ENCODE data around the gene TRIM2. TPM values are rescaled to one million over a fixed set of nuclear protein-coding genes. Genes with fewer than 3 reads are reported as not detected.

TRIM2 gene
- polyA plus RNA-seq, 1 donor (not counting 4 experiments of a cell fraction or from before 2014, with no cell fraction given), result 10.6 TPM

- Histone ChIP-seq H3K9me1 (ENCODE audit: control insufficient read depth, extremely low read depth, insufficient read depth, low read length) (no peaks in the 10 kb centered on the region), H3K27ac (ENCODE audit: control insufficient read depth, insufficient read depth, low read length) (no peak overlapping the region), H3K4me1 (ENCODE audit: control insufficient read depth, extremely low read depth, insufficient read depth, low read length) (peaks cover 10% of the 10 kb centered on the region), H3K9me3 (ENCODE audit: control insufficient read depth, low read depth, low read length) (no peaks in the 10 kb centered on the region), H4K20me1 (ENCODE audit: control insufficient read depth, extremely low read depth, insufficient read depth, low read length) (no peaks in the 10 kb centered on the region), H3K4me3 (ENCODE audit: control insufficient read depth in 2 of 3, extremely low read depth in 1 of 3, insufficient read depth in 2 of 3, low read depth in 1 of 3, low read length in 3 of 3) (no peak overlapping the region), H3K27me3 (ENCODE audit: control insufficient read depth, extremely low read depth, insufficient read depth, low read length) (no peaks in the 10 kb centered on the region), H3K9ac (ENCODE audit: control insufficient read depth, extremely low read depth, insufficient read depth, low read length) (no peak overlapping the region), H3K79me2 (ENCODE audit: control insufficient read depth, insufficient read depth, low read length) (no peaks in the 10 kb centered on the region), H3K36me3 (ENCODE audit: control insufficient read depth in 2 of 2, extremely low read depth in 1 of 2, insufficient read depth in 2 of 2, low read length in 2 of 2) (no peaks in the 10 kb centered on the region), H2AFZ (ENCODE audit: control insufficient read depth, low read length) (no peak overlapping the region), H3K4me2 (ENCODE audit: control insufficient read depth, extremely low read depth, insufficient read depth, low read depth, low read length) (no peak overlapping the region)
- dilution Hi-C loops (cut with MboI; ENCODE audit: extremely low pct_ligation_motif_present, low sequenced_read_pairs), result no loop called here
- peak; percentile 9 for DNase-seq (ENCODE audit: low read depth, low spot score)
- peak; percentile 73 for FAIRE-seq
- TF ChIP-seq CTCF (optimal IDR thresholded peaks at IDR 0.05 in 1 of 3, IDR thresholded peaks at IDR 0.05 in 1 of 3, conservative IDR thresholded peaks at IDR 0.05 in 1 of 3; ENCODE audit: extremely low read depth in 1 of 3, insufficient read depth in 2 of 3, low read length in 3 of 3), result no peak
- TF ChIP-seq EZH2 (IDR thresholded peaks at IDR 0.05; ENCODE audit: low read length), result no peak
Measured at GRCh38 chr4:153212736-153213135, 8.5 kb downstream of the TRIM2 start.

GRCh38 chr4:153215921-153216320 is 11.7 kb downstream of the TRIM2 start:
- no peak overlapping the region for H3K27ac ChIP-seq (ENCODE audit: control insufficient read depth, insufficient read depth, low read length)
- no peaks in the 10 kb centered on the region for H3K36me3 ChIP-seq (ENCODE audit: control insufficient read depth in 2 of 2, extremely low read depth in 1 of 2, insufficient read depth in 2 of 2, low read length in 2 of 2)
- FAIRE-seq (no peak), DNase-seq (ENCODE audit: low read depth, low spot score) (no peak)
- no peaks in the 10 kb centered on the region for H3K9me3 ChIP-seq (ENCODE audit: control insufficient read depth, low read depth, low read length)
- no peak overlapping the region for H2AFZ ChIP-seq (ENCODE audit: control insufficient read depth, low read length)
- no peak overlapping the region for H3K9ac ChIP-seq (ENCODE audit: control insufficient read depth, extremely low read depth, insufficient read depth, low read length)
- no peaks in the 10 kb centered on the region for H3K79me2 ChIP-seq (ENCODE audit: control insufficient read depth, insufficient read depth, low read length)
- H3K4me2 ChIP-seq (ENCODE audit: control insufficient read depth, extremely low read depth, insufficient read depth, low read depth, low read length), result no peak overlapping the region
- no peak overlapping the region for H3K4me3 ChIP-seq (ENCODE audit: control insufficient read depth in 2 of 3, extremely low read depth in 1 of 3, insufficient read depth in 2 of 3, low read depth in 1 of 3, low read length in 3 of 3)
- TF ChIP-seq CTCF (optimal IDR thresholded peaks at IDR 0.05 in 1 of 3, IDR thresholded peaks at IDR 0.05 in 1 of 3, conservative IDR thresholded peaks at IDR 0.05 in 1 of 3; ENCODE audit: extremely low read depth in 1 of 3, insufficient read depth in 2 of 3, low read length in 3 of 3) (no peak), EZH2 (IDR thresholded peaks at IDR 0.05; ENCODE audit: low read length) (no peak)
- dilution Hi-C loops (cut with MboI; ENCODE audit: extremely low pct_ligation_motif_present, low sequenced_read_pairs), result no loop called here
- no peaks in the 10 kb centered on the region for H3K9me1 ChIP-seq (ENCODE audit: control insufficient read depth, extremely low read depth, insufficient read depth, low read length)
- peaks cover 10% of the 10 kb centered on the region for H3K4me1 ChIP-seq (ENCODE audit: control insufficient read depth, extremely low read depth, insufficient read depth, low read length)
- H4K20me1 ChIP-seq (ENCODE audit: control insufficient read depth, extremely low read depth, insufficient read depth, low read length), result no peaks in the 10 kb centered on the region
- H3K27me3 ChIP-seq (ENCODE audit: control insufficient read depth, extremely low read depth, insufficient read depth, low read length), result no peaks in the 10 kb centered on the region
